ENCODE results near the gene SLMAP. TPM values are rescaled to one million over a fixed set of nuclear protein-coding genes. Genes with fewer than 3 reads are reported as not detected.

The SLMAP gene
- total RNA-seq, 1 experiment from 2014 or later = 79.5 TPM

- Mint-ChIP-seq H3K4me3 (no peak overlapping the region), H3K27me3 (ENCODE audit: low read depth) (no peaks in the 10 kb centered on the region), H3K4me1 (peaks cover 14% of the 10 kb centered on the region), H3K36me3 (no peaks in the 10 kb centered on the region), H3K27ac (no peak overlapping the region), H3K9me3 (no peaks in the 10 kb centered on the region)
- DNase-seq (ENCODE audit: low spot score) (no peak), ATAC-seq (no peak)
- TF ChIP-seq, protein P1, sequence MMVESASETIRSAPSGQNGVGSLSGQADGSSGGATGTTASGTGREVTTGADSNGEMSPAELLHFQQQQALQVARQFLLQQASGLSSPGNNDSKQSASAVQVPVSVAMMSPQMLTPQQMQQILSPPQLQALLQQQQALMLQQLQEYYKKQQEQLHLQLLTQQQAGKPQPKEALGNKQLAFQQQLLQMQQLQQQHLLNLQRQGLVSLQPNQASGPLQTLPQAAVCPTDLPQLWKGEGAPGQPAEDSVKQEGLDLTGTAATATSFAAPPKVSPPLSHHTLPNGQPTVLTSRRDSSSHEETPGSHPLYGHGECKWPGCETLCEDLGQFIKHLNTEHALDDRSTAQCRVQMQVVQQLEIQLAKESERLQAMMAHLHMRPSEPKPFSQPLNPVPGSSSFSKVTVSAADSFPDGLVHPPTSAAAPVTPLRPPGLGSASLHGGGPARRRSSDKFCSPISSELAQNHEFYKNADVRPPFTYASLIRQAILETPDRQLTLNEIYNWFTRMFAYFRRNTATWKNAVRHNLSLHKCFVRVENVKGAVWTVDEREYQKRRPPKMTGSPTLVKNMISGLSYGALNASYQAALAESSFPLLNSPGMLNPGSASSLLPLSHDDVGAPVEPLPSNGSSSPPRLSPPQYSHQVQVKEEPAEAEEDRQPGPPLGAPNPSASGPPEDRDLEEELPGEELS (CRISPR knock-in tag; IDR thresholded peaks at IDR 0.05) = no peak
- TF ChIP-seq ZNF138 (CRISPR knock-in tag; conservative IDR thresholded peaks at IDR 0.05) (no peak), RORB (CRISPR knock-in tag; IDR thresholded peaks at IDR 0.05) (no peak), ZNF532 (CRISPR knock-in tag; IDR thresholded peaks at IDR 0.05; ENCODE audit: borderline replicate concordance) (no peak), ZMAT4 (CRISPR knock-in tag; IDR thresholded peaks at IDR 0.05) (no peak), GABPB1 (CRISPR knock-in tag; IDR thresholded peaks at IDR 0.05) (no peak), FOXJ3 (CRISPR knock-in tag; IDR thresholded peaks at IDR 0.05; ENCODE audit: borderline replicate concordance) (no peak)
- TF ChIP-seq, protein P2, sequence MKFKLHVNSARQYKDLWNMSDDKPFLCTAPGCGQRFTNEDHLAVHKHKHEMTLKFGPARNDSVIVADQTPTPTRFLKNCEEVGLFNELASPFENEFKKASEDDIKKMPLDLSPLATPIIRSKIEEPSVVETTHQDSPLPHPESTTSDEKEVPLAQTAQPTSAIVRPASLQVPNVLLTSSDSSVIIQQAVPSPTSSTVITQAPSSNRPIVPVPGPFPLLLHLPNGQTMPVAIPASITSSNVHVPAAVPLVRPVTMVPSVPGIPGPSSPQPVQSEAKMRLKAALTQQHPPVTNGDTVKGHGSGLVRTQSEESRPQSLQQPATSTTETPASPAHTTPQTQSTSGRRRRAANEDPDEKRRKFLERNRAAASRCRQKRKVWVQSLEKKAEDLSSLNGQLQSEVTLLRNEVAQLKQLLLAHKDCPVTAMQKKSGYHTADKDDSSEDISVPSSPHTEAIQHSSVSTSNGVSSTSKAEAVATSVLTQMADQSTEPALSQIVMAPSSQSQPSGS (CRISPR knock-in tag; IDR thresholded peaks at IDR 0.05; ENCODE audit: borderline replicate concordance, low read depth) = no peak
- ChIA-PET POLR2A (no interaction called here), CTCF (no interaction called here)
These were observed 58.9 kb downstream of the SLMAP start for GRCh38 chr3:57815036-57815435.

DNA sequence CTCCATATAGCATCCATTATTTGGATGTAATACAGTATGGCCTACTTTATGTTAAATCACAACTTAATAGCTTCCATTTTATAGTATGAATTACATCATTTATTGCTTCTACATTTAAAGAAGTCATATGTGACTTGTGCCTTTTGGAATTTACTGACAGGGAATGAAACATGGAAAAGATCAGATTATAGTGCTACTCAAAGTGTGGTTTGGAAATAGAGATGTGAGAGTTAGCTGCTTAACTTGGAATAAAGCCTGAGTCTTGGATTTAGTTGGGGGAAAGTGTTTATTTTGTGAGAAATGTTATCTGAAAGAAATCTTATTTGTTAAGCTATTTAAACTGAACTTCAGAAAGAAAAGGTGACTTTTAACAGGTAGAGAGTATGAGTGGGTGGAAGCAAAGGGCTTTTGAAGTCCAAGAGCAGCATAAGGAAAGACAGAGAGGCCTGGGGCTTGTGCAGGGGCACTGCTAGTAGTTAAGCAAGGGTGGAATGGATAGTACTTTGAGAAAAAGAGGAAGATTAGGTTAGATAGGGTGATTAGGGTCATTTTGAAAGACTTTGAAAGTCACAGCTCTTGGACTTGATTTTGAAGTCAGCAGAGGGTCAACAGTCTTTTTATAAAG lies 60.5 kb downstream of the SLMAP start:
- TF ChIP-seq, protein P3, sequence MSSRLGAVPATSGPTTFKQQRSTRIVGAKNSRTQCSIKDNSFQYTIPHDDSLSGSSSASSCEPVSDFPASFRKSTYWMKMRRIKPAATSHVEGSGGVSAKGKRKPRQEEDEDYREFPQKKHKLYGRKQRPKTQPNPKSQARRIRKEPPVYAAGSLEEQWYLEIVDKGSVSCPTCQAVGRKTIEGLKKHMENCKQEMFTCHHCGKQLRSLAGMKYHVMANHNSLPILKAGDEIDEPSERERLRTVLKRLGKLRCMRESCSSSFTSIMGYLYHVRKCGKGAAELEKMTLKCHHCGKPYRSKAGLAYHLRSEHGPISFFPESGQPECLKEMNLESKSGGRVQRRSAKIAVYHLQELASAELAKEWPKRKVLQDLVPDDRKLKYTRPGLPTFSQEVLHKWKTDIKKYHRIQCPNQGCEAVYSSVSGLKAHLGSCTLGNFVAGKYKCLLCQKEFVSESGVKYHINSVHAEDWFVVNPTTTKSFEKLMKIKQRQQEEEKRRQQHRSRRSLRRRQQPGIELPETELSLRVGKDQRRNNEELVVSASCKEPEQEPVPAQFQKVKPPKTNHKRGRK (CRISPR knock-in tag; IDR thresholded peaks at IDR 0.05; ENCODE audit: borderline replicate concordance) = no peak
- TF ChIP-seq EMX1 (CRISPR knock-in tag; IDR thresholded peaks at IDR 0.05) (no peak), ATF3 (CRISPR knock-in tag; conservative IDR thresholded peaks at IDR 0.05) (no peak), OVOL2 (CRISPR knock-in tag; IDR thresholded peaks at IDR 0.05; ENCODE audit: borderline replicate concordance) (no peak), NFATC4 (CRISPR knock-in tag; IDR thresholded peaks at IDR 0.05) (no peak), ELF4 (CRISPR knock-in tag; IDR thresholded peaks at IDR 0.05; ENCODE audit: low read depth) (no peak)
- TF ChIP-seq, protein P4, sequence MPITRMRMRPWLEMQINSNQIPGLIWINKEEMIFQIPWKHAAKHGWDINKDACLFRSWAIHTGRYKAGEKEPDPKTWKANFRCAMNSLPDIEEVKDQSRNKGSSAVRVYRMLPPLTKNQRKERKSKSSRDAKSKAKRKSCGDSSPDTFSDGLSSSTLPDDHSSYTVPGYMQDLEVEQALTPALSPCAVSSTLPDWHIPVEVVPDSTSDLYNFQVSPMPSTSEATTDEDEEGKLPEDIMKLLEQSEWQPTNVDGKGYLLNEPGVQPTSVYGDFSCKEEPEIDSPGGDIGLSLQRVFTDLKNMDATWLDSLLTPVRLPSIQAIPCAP (CRISPR knock-in tag; IDR thresholded peaks at IDR 0.05) = no peak
- no peak overlapping the region for H3K4me3 Mint-ChIP-seq
- H3K36me3 Mint-ChIP-seq = no peaks in the 10 kb centered on the region
- no peak for DNase-seq (ENCODE audit: low spot score)
- ATAC-seq = no peak
- no peaks in the 10 kb centered on the region for H3K27me3 Mint-ChIP-seq (ENCODE audit: low read depth)
- POLR2A ChIA-PET = no interaction called here
- peaks cover 24% of the 10 kb centered on the region for H3K4me1 Mint-ChIP-seq
- peak overlapping the region; percentile 8 for H3K27ac Mint-ChIP-seq
- CTCF ChIA-PET = no interaction called here
- no peaks in the 10 kb centered on the region for H3K9me3 Mint-ChIP-seq

Measured in WTC11 (cell line).